ENCODE measurements around the gene TM7SF2.
"Not testable (repeated sequence)": the region's sequence is repeated elsewhere in the genome, so short reads cannot be mapped to it uniquely, and the experiment has no call there.

Gene TM7SF2

DNA sequence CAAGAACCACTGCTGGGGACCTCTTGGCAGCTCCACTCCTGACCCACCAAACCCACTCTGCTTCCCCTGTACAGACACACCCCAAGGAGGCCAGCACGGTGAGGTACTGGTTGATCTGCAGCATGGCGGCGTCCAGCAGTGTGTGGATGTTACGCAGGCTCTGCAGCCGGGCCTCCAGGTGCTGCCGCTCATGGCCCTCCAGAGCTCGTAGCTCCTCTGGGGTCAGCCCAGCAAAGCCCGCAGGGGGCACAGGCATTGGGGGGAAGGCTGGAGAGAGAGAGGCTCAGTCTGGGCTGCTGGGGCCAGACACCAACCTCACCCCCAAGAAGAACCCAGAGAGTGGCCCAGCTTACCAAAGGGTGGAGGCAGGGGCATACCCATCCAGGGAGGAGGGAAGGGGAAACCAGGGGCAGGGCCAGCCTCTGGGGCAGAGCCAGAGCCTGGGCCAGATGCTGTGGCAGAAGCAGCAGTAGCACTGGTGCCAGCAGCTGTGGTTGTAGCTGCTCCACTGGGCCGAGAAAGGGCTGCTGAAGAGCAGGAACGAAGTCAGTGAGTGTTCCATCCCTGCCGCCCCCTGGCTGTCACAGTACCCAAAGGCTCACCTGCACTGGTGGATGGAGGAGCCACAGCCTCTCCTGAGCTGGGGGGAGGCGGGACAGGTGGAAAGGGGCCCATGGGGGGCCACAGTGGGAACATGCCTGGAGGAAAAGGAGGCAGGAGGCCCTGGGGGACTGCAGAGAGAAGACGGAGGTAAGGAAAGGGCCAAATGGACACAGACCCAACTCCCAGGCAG is 18.2 kb downstream of the TM7SF2 start:
- no peak for DNase-seq (ENCODE audit: low read depth in 2 of 2)

DNA sequence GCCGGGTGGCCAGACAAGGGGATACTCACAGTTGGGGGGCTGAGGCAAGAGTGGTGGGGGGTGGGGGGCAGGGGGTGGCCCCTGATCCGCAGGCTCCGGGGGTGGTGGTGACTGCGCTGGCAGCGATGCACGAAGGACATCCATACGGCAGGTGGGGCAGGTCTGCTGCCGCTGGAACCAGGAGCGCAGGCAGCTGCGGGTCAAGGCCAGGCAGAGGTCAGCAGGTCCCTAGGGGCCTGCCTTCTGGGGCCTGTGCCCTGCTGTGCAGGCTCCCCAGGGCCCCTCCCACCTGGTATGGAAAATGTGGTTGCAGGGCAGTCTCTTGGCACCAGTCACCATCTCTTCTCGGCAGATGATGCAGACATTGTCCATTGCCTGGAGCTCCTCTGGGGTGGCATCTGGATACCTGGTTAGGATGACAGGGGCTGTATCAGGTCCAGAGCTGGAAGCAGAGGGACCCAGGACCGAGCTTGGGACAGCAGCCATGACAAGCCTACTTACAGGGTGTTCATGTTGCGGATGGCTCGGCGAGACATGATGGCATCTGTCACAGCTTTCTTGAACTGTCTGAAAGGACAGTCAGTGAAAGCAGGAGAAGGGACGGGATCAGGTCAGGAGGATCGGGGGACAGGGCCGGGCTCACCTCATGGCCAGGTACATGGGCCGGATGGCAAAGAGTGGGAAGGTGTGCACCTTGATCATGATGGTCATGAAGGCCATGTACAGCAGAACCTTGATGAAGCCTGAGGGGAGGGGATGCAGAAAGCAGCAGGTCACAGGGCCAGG is 19.2 kb downstream of the TM7SF2 start:
- DNase-seq (ENCODE audit: low read depth in 2 of 2) = no peak

DNA sequence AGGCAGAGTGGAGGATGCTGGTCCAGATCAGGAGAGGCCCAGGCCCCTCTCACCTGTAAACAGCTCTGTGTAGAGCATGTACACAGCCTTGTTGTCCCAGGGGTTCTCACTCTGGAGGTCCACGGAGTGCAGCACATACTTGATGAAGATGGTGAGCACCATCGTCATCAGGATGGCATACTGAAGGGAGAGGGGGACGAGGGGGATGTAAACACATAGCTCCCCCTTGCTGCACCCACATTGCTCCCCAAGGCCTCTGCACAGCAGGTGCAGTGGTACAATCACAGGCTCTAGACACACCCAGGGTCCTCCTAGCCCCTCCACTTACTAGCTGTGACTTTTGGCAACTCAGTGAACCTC is 19.7 kb downstream of the TM7SF2 start:
- no peak for DNase-seq (ENCODE audit: low read depth in 2 of 2)

DNA sequence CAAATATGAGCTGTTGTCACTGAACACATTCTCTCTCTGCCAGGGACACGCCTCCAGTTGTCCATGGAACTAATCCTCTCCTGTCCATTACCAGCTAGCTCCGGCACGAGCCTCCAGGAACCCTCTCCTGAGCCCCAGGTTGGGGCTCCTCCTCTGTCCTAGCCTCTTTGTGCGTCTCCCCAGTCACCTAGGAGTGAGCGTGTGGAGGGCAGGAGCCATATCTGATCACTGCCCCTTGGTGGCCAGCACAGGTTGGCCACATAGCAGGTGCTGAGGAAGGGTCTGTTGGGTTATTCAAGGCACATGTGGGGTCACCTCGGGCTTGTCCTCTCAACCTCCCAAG is 20.2 kb downstream of the TM7SF2 start:
- DNase-seq (ENCODE audit: low read depth in 2 of 2) = no peak

DNA sequence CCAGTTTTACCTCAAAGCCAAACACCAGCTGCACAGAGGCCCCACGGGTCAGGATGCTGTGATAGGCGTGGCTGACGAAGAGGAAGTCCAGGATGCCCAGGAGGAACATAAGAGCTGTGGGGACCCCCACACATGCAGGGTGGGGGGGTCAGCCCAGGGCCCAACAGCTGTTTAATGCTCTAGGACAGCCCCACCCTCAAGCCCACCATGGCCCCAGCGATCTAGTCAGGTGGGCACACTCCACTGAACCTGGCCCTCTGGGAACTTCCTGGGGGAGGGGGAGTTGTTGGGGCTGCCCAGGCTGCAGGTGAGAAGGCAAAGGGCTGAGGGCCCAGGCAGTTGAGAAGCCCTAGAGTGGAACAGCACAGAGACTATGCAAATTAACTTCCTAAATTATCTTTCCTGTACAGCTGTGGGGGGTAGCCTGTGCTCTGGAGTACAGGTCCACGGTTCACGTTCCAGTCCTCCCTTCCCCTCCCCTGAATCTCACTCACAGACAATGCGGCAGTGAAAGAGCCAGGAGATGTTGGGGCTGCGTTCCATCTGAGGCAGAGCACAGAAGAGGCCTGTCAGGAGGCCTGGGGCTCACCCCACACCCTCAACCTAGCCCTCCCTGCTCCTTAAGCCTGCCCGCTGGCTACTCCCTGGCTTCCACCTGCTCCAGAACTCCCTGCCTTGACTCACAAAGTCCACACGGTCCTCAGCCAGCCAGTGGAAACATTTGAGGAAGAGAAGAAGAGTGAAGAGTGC is 20.7 kb downstream of the TM7SF2 start:
- no peak for DNase-seq (ENCODE audit: low read depth in 2 of 2)

DNA sequence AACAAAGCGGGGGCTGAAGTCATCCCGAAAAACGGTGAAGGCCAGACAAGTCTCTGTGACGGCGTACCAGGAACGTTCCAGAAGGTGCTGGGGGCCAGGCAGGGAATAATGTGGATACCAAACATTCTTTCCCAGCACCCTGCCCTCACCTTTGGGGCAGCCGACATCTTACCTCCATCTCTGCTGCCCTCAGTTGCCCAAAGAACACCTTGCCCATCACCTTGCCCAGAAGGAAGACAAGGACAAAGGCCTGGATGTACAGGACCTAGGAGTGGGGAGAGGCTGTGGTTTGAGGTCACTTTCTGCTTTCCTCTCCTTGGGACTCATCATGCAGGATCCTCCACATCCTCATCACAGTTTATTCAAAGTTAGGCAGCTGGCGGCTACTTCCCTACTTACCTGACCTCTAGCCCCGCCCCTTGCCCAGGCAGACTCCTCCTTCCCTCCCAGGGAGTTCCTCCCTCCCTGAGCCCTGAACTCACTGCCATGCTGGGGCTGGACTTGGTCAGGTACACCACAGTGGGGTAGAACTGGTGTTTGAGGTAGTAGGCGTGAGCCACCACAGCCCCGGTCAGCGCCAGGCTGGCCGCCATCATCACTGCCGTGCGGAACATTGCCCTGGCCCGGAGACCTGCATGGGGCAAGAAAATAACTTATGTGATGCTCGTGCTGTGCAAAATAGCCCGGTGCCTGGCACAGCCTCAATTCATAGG is 21.5 kb downstream of the TM7SF2 start:
- peak in 1 of 2 donors; percentile 59 for DNase-seq (ENCODE audit: low read depth in 2 of 2)

DNA sequence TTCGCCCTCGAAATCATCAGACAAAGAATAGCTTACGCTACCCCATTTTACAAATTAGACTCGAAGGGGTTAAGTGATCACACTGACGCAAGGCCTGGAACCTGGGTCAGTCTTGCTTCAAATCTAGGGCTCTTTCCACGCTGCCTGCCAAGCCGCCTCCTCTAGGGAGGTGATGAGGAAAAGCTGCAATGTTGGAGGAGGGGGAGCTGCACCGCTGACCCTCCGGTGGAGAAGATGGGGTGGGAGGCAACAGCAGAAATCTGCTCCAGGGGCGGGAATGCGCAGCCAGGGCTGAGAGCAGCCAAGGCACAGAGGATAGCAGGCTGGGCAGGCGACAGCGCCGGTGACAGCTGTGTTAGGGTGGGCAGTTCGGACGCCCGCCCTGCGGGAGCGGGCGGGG is 22.1 kb downstream of the TM7SF2 start:
- DNase-seq (ENCODE audit: low read depth in 2 of 2) = no peak

DNA sequence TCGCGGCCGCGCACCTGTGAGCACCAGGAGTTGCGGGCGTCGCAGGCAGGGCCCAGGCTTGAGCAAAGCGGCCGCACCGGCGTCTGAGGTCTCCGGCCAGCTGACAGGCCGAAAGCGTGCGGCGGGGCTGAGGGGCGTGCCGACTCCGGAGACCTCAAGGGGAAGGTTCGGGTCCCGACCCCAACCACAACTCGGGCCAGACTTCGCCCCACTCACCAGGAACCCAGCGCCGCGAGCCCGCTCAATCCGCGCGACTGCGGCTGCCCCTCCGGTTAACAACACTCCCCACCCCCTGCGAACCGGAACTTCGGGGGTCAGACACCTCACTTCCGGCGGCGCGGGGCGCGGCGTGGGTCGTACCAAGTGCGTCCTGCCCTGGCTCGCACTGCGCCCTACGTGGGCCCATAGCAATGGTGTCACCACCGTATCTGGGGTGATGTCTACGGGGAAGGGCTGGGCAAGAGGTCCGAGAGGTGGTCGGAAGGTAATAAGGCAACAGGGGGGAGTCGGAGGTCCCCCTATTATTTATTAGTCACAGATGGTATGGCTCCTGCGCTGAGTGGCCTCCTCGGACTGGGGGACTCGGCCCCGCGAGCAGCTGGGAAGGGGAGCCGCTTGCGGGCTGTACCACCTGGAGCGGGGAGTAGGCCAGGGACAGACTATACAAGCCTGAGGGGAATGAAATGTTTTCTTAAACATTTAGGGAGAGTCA is 22.7 kb downstream of the TM7SF2 start, which contains the start of gene SYVN1:
Gene SYVN1, minus strand, starts transcription at position 280 of the 712 bp plus-strand sequence. CDS start 918 bp downstream, outside the sequence.
- DNase-seq (ENCODE audit: low read depth in 2 of 2) = peak; percentile 85 to 88

DNA sequence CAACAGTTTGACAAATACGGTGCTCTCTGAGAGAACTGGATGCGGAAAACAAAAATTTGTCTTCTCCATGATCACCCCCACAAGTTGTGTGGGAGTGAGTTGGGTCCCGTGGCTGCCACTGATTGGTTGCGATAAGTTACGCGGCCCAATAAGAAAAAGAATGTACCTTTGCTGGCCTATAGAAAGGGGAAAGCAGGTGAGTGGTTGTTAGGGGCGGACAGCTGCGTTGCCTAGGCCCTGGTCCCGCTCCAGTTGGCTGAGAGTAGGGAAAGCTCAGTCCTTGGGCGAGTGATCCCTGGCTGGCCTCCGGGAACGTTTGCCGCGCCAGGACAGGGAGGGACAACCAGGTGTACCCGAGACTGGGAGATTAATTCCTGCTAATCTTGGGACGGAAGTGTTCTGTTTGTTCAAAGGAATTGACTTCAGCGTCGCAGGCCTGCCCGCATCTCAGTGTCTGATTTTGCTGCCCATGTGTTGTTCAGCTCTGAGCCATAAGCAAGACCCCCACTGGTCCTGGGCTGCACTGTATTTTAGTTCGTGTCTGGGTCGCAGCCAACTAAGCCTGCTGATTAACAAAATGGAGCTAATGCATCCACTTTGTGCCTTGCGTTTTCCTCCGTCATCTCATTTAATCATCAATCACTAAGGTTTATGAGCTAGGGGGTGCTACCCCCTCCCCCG is 23.4 kb downstream of the TM7SF2 start:
- DNase-seq (ENCODE audit: low read depth in 2 of 2) = peak; percentile 59 to 67

DNA sequence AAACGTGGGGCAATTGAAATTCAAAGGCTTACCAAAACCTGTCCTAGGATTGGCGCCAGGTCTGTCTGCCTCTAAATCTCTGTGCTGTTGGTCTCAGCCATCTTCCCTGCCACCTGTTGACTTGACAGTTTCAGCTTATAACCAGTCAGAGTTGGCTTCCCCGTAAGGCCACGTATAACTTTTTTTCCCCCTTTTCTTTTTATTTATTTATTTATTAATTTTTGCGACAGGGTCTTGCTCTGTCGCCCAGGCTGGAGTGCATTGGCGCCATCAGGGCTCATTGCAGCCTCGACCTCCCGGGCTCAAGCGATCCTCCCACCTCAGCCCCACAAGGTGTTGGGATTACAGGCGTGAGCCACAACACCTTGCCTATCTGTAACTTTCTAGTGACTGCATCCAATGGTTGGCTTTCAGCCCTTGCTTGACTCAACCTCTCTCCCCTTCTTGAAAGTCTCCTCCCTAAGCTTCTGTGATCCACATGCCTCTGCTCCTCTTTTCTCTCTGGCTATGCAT is 24.0 kb downstream of the TM7SF2 start:
- DNase-seq (ENCODE audit: low read depth in 2 of 2) = no peak

DNA sequence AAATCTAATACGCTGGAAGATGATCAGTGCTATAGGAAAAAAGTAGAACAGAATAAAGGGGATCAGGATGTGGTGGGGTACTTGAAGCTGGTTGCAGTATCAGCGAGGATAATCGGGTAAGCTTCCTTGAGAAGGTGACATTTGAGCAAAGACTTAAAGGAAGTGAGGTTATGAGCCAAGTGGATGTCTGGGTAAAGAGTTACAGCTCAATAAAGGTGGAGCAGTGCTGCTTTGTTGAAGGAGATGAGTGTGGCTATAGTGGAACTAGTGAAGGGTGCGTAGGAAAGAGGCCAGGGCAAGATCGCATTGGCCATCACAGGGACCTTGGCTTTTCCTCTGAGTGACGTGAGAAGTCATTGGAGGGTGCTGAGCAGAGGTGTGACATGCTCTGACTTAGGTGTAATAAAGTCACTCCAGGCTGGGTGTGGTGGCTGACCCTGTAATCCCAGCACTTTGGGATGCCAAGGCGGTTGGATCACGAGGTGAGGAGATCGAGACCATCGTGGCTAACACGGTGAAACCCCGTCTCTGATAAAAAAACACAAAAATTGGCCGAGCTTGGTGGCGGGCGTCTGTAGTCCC is 24.9 kb downstream of the TM7SF2 start:
- DNase-seq (ENCODE audit: low read depth in 2 of 2) = no peak

DNA sequence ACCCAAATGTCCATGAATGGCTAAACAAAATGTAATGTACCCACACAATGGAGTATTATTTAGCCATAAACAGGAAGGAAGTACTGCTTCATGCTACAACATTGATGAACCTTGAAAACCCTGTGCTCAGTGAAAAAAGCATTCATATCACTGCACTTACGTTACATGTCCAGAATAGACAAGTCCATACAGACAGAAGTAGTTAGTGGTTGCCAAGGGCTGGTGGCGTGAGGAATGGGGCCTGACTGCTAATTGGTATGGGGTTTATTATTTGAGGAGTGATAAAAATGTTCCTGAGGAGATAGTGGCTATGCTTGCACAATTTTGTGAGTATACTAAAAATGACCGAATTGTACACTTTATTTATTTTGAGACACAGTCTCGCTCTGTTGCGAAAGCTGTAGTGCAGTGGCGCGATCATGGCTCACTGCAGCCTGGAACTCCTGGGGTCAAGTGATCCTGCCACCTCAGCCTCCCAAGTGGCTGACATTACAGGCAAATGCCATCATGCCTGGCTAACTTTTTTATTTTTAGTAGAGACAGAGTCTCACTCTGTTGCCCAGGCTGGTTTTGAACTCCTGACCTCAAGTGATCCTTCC is 30.3 kb downstream of the TM7SF2 start:
- no peak for DNase-seq (ENCODE audit: low read depth in 2 of 2)

DNA sequence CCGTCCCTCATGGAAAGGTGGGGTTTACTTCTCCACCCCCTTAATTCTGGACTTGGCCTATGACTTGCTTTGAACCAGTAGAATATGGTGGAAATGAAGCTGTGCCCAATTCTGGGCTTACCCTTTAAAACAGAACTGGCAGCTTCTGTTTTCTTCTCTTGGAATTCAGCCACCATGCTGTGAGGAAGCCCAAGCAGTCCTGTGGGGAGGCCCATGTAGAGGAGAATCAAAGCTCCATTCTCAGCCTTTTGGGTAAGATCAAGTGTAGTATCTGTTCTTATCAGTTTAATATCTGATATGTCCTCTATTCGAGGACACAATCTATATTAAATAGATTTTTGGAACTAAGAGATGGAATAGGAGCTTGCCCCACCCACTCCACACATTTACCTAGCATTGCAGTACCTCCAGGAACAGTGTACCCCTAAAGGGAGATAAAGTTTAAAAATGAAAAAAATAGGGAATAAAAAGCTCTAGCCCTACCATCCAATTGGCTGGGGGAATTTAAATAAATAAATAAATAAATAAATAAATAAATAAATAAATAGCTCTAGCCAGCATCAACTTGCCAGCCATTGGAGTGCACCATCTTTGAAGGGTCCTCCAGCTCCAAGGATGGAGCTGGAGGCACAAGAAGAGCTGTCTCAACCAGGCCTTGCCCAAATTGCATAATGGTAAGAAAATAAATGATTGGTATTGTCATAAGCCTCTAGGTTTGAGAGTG is 35.8 kb downstream of the TM7SF2 start:
- no peak for DNase-seq (ENCODE audit: low read depth in 2 of 2)

DNA sequence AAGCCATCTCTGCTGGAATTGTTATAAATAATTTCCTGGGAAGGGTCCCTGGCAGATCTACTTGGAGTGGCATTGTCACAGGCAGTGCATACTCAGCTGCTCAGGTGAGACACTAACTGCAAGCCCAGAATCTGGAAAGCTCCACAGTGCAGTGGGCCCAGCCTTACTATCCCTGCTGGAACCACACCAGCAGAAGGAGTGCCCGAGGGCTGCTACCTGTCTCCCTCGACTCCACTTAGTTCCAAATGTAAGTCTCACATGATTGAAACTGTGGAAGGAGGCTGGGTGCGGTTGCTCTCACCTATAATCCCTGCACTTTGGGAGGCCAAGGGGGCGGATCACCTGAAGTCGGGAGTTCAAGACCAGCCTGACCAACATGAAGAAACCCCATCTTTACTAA is 37.0 kb downstream of the TM7SF2 start:
- no peak for DNase-seq (ENCODE audit: low read depth in 2 of 2)

DNA sequence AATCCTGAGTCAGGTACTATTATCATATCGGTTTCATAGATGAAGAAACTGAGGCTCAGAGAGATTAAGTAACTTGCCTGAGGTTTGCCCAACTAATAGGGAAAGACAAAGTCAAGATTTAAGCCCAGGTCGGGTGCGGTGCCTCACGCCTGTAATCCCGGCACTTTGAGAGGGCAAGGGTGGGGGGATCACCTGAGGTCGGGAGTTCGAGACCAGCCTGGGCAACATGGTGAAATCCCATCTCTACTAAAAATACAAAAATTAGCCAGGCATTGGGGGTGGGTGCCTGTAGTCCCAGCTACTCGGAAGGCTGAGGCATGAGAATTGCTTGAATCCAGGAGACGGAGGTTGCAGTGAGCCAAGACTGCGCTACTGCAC is 38.4 kb downstream of the TM7SF2 start:
- DNase-seq (ENCODE audit: low read depth in 2 of 2) = not testable (repeated sequence)

DNA sequence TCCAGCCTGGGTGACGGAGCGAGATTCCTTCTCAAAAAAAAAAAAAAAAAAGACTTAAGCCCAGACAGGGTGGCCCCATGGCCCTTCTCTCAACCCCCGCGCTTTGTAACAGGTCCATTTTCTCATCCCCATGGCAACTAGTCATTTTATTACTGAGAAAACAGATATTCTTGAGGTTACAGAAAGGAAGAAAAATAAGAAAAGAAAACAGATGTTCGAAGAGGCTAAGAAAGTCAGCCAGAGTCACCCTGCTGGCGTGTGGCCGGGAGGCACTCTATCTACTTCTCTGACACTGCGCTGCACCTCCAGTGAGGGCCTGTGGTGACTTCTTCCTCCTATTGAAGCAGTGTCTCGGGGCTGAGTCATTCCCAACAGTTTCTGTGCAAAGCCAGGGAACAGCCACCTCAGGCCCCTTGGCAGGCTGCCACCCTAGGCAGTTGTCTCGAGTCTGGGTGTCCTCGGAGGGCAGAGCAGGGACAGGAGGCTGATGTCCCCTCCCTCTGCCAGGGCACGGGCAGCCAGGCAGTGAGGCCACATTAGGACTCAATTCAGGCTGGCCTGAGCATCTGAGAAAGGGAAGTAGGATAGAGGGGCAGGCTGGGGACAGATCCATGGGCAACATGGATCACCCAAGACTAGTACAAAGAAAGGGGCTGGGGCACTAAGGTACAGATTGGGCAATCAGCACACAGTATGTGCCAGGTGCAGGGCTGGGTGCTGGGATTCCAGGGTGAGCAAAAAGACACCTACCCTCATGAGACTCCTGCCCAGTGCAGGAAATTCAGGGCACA is 39.0 kb downstream of the TM7SF2 start:
- peak in 1 of 2 donors; percentile 26 for DNase-seq (ENCODE audit: low read depth in 2 of 2)

DNA sequence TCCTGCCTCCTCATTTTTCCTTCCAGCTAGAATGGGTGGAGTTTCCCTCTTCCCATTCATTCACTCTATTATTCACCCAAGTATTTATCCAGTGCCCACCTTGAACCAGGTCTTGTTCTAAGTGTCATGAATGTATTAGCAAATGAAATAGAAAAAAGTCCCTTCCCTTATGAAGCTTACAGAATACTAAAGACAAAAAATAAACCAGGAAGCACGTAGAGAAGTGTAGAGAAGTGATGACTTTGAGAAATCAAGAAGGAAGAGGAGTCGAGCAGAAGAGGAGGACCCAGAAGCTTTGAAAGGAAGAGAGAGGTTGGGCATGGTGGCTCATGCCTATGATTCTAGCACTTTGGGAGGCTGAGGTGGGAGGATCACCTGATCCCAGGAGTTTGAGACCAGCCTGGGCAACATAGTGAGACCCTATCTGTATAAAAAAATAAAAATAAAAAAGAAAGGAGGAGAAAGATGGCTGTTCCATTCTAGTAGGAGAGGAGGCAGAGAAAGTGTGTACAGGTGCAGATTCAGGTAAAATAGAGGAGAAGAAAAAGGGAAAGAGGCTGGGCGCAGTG is 39.7 kb downstream of the TM7SF2 start:
- no peak for DNase-seq (ENCODE audit: low read depth in 2 of 2)

DNA sequence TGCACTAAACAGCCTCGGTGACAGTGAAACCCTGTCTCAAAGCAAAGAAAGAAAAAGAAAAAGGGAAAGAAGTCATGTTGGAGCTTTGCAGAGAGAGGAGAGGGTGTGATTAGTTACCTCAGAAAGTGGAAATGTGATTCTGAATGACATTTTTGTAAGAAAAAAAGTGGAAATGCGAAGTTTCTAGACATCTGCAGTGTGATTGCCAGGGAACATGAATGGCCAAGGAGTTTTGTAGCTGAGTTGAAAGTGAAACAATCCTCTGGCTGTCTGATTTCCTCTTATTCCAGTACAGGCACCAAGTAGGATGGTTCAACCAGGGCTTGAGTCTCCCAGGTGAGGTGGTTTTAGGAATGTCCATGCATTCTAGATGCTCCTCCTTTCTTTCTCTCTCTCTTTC is 40.5 kb downstream of the TM7SF2 start:
- DNase-seq (ENCODE audit: low read depth in 2 of 2) = no peak
